OCI-LY7 (cell line): ENCODE results near the gene MPPED1. TPM values are rescaled to one million over a fixed set of nuclear protein-coding genes. Genes with fewer than 3 reads are reported as not detected.

ENCODE experiments used
- BruUV-seq: library from RNA; stranded (reverse); fragments of 400-500 nt; replicated peaks from 2 replicates; lab custom pipeline; 2021; lab: Mats Ljungman, UMichigan
- CTCF ChIA-PET: fragments of 300-600 bp; sonication (Branson Sonifier 250); formaldehyde crosslinking; loops from one replicate; lab custom pipeline; 2022; ENCODE audit warnings: antibody characterized with exemption; ENCODE audit not compliant: unreplicated experiment; lab: Charles Lee
- POLR2A ChIA-PET: fragments of 300-600 bp; sonication (Branson Sonifier 250); formaldehyde crosslinking; loops from one replicate; lab custom pipeline; 2022; ENCODE audit warnings: antibody characterized with exemption; lab: Charles Lee
- DNase-seq: peaks from one replicate; pipeline ENCODE4 v3.0.0-alpha.2; 2015; ENCODE audit warnings: low spot score
- H2AFZ ChIP-seq: fragments of 200-600 bp; sonication (generic), shearing (Covaris generic); 2 replicates; pipeline ENCODE4 v1.6.1; 2014; ENCODE audit warnings: mild to moderate bottlenecking, antibody characterized with exemption, low read length, moderate library complexity
- H3K27ac ChIP-seq: fragments of 200-600 bp; sonication (generic); 2 replicates; pipeline ENCODE4 v1.5.1; 2014; ENCODE audit warnings: mixed run types, low read depth, mild to moderate bottlenecking, moderate library complexity, low read length, inconsistent platforms; ENCODE audit not compliant: poor library complexity, severe bottlenecking
- H3K36me3 ChIP-seq: fragments of 200-600 bp; sonication (generic); 2 replicates; pipeline ENCODE4 v1.6.1; 2014; ENCODE audit warnings: mild to moderate bottlenecking, antibody characterized with exemption, low read length, moderate library complexity, mixed read lengths; ENCODE audit not compliant: insufficient read depth
- H3K4me1 ChIP-seq: fragments of 200-600 bp; sonication (generic); 2 replicates; pipeline ENCODE4 v1.5.1; 2014; ENCODE audit warnings: mild to moderate bottlenecking, low read length; ENCODE audit not compliant: insufficient read depth, poor library complexity, severe bottlenecking
- H3K4me2 ChIP-seq: fragments of 200-600 bp; sonication (generic); 2 replicates; pipeline ENCODE4 v1.6.1; 2014; ENCODE audit warnings: mild to moderate bottlenecking, low read length
- H3K4me3 ChIP-seq: fragments of 200-600 bp; sonication (generic); 2 replicates; pipeline ENCODE4 v1.5.1; 2014; ENCODE audit warnings: mild to moderate bottlenecking, low read depth, low read length; ENCODE audit not compliant: poor library complexity, severe bottlenecking
- H3K79me2 ChIP-seq: fragments of 200-600 bp; sonication (generic); 2 replicates; pipeline ENCODE4 v1.6.1; 2016; ENCODE audit warnings: low read depth, mild to moderate bottlenecking, low read length, moderate library complexity, mixed read lengths; ENCODE audit not compliant: insufficient read depth
- H3K9me2 ChIP-seq: fragments of 200-600 bp; sonication (generic); 2 replicates; pipeline ENCODE4 v1.6.1; 2016; ENCODE audit warnings: mild to moderate bottlenecking, low read length, mixed read lengths; ENCODE audit not compliant: insufficient read depth
- H3K9me3 ChIP-seq: fragments of 200-600 bp; sonication (generic); 2 replicates; pipeline ENCODE4 v1.6.1; 2014; ENCODE audit warnings: mild to moderate bottlenecking, mixed run types, low read length, mixed read lengths
- H4K20me1 ChIP-seq: fragments of 200-600 bp; sonication (generic); 2 replicates; pipeline ENCODE4 v1.6.1; 2014; ENCODE audit warnings: mild to moderate bottlenecking, antibody characterized with exemption, low read length, moderate library complexity, mixed read lengths; ENCODE audit not compliant: insufficient read depth
- CTCF ChIP-seq: fragments of 200-600 bp; sonication (generic); conservative IDR thresholded peaks from 2 replicates; pipeline ENCODE4 v1.5.1; 2014; ENCODE audit warnings: mild to moderate bottlenecking, antibody characterized with exemption, low read length, moderate library complexity, mixed read lengths
- EZH2phosphoT487 ChIP-seq: fragments of 200-600 bp; sonication (generic); IDR thresholded peaks from 2 replicates; pipeline ENCODE4 v1.6.1; 2018; ENCODE audit warnings: low read depth, borderline replicate concordance, mild to moderate bottlenecking, mixed run types, antibody characterized with exemption, low read length, moderate library complexity, mixed read lengths
- intact Hi-C: fragments of 100-400 bp; cut with micrococcal nuclease; formaldehyde crosslinking; loops from one replicate; pipeline ENCODE4 v1.10.0; 2022; ENCODE audit not compliant: unreplicated experiment
- total RNA-seq, 2 experiments: library from RNA; depleted of rRNA in 1 of 2; stranded (reverse); fragments of >200 nt in 1 of 2; shearing (Covaris generic) in 1 of 2; gene quantifications; 2 replicates each; pipeline ENCODE4 v1.2.3, GENCODE V29; 2014 to 2022

Gene MPPED1
- total RNA-seq, 2 experiments from 2014 or later: not detected

GRCh38 chr22:43521716-43522115 is 109.9 kb downstream of the MPPED1 start:
- intact Hi-C loops: no loop called here
- no peak for TF ChIP-seq EZH2phosphoT487
- no peak for TF ChIP-seq CTCF
- H3K4me1 ChIP-seq: no peaks in the 10 kb centered on the region
- no peak overlapping the region for H2AFZ ChIP-seq
- H3K4me2 ChIP-seq: no peak overlapping the region
- POLR2A ChIA-PET: no interaction called here
- no peaks in the 10 kb centered on the region for H3K9me3 ChIP-seq
- BruUV-seq: no TSS peak
- no peaks in the 10 kb centered on the region for H4K20me1 ChIP-seq
- no peak for DNase-seq
- no peaks in the 10 kb centered on the region for H3K79me2 ChIP-seq
- CTCF ChIA-PET: no interaction called here
- no peak overlapping the region for H3K27ac ChIP-seq
- no peaks in the 10 kb centered on the region for H3K36me3 ChIP-seq
- no peak overlapping the region for H3K4me3 ChIP-seq
- no peaks in the 10 kb centered on the region for H3K9me2 ChIP-seq

GRCh38 chr22:43526117-43526655 is 114.4 kb downstream of the MPPED1 start:
- Histone ChIP-seq H3K36me3 (no peaks in the 10 kb centered on the region), H2AFZ (no peak overlapping the region), H3K27ac (no peak overlapping the region), H3K9me3 (no peaks in the 10 kb centered on the region), H3K9me2 (no peaks in the 10 kb centered on the region), H3K79me2 (no peaks in the 10 kb centered on the region), H3K4me2 (no peak overlapping the region), H3K4me1 (no peaks in the 10 kb centered on the region), H3K4me3 (no peak overlapping the region), H4K20me1 (no peaks in the 10 kb centered on the region)
- intact Hi-C loops: no loop called here
- no peak for TF ChIP-seq EZH2phosphoT487
- no peak for TF ChIP-seq CTCF
- no peak for DNase-seq
- BruUV-seq: no TSS peak
- ChIA-PET POLR2A (no interaction called here), CTCF (no interaction called here)

GRCh38 chr22:43526946-43527345 is 115.1 kb downstream of the MPPED1 start:
- POLR2A ChIA-PET: no interaction called here
- Histone ChIP-seq H2AFZ (no peak overlapping the region), H3K4me1 (no peaks in the 10 kb centered on the region), H3K4me3 (no peak overlapping the region), H3K79me2 (no peaks in the 10 kb centered on the region), H3K4me2 (no peak overlapping the region), H3K27ac (no peak overlapping the region), H3K9me3 (no peaks in the 10 kb centered on the region), H4K20me1 (no peaks in the 10 kb centered on the region), H3K9me2 (no peaks in the 10 kb centered on the region), H3K36me3 (no peaks in the 10 kb centered on the region)
- no peak for DNase-seq
- CTCF ChIA-PET: no interaction called here
- intact Hi-C loops: no loop called here
- TF ChIP-seq EZH2phosphoT487 (no peak), CTCF (no peak)
- BruUV-seq: no TSS peak
